HAP-1 (cell line): ENCODE results near the gene ZNF771.

Source experiments
- DNase-seq, 2 experiments: peaks; one replicate each; pipeline ENCODE4 v3.0.0-alpha.2; 2016 to 2020; ENCODE audit warnings: low spot score in 2 of 2
- H3K27me3 ChIP-seq: fragments of 250-450 bp; sonication (Bioruptor Pico); 2 replicates; pipeline ENCODE4 v1.5.1; 2020; ENCODE audit warnings: low read depth, mild to moderate bottlenecking, moderate library complexity
- H3K36me3 ChIP-seq: fragments of 250-450 bp; sonication (Bioruptor Pico); replicated peaks from 2 replicates; pipeline ENCODE4 v1.5.1; 2020; ENCODE audit warnings: mild to moderate bottlenecking
- H3K4me1 ChIP-seq: fragments of 250-450 bp; sonication (Bioruptor Pico); 2 replicates; pipeline ENCODE4 v1.5.1; 2020; ENCODE audit warnings: mild to moderate bottlenecking
- H3K4me3 ChIP-seq: fragments of 250-450 bp; sonication (Bioruptor Pico); 2 replicates; pipeline ENCODE4 v1.5.1; 2020; ENCODE audit warnings: mild to moderate bottlenecking, moderate library complexity
- H3K9me3 ChIP-seq: fragments of 250-450 bp; sonication (Bioruptor Pico); 2 replicates; pipeline ENCODE4 v1.5.1; 2020; ENCODE audit warnings: mild to moderate bottlenecking, moderate library complexity
- in situ Hi-C: fragments of 300-500 bp; cut with MboI; formaldehyde crosslinking; loops from 3 replicates; pipeline ENCODE4 v1.14.3; 2020; ENCODE audit warnings: low sequenced_read_pairs, inconsistent platforms, mixed read lengths

ZNF771 gene

DNA sequence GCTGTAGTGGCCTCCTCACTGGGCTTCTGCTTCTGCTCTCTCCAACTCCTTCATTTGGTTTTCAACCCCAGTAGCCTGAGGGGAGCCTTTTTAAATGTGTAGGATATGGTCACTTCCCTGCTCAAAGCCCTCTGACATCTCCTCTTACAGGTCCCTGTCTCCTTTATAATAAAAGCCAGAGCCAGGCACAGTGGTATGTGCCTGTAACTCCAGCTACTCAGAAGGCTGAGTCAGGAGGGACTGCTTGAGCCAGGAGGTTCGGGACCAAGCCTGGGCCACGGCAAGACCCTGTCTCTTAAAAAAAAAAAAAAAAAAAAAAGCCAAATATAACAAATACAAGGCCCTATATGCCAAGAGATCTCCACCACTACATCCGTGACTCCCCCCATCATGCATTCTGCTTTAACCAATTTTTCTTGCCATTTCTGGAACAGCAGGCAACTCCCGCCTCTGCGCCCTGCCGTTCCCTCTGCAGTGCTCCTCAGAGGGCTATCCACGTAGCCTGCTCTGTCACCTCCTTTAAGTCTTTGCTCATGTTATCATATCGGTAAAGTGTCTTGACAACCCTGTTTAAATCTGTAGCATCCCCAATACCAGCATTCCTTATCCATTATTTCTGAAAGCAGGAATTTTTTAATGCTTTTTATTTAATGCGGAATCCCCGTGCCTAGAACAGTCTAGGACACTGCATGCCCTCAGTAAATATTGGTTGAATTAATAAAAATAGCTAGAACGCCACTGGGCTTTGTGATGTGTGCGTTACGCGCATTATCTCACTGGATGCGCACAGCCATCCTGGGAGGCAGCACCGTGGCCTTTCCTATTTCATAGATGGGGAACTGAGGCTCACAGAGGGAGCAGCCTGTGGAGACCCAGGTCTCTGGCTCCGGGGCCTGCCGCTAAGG, 9.5 kb downstream of the ZNF771 start:
- Histone ChIP-seq H3K27me3 (no peaks in the 10 kb centered on the region), H3K4me3 (peak overlapping the region; percentile 38), H3K36me3 (peaks cover 43% of the 10 kb centered on the region), H3K9me3 (no peaks in the 10 kb centered on the region), H3K4me1 (peaks cover 13% of the 10 kb centered on the region)
- in situ Hi-C loops, result no loop called here
- peak in 1 of 2 experiments; percentile 30 for DNase-seq

- Histone ChIP-seq H3K4me1 (peaks cover 13% of the 10 kb centered on the region), H3K9me3 (no peaks in the 10 kb centered on the region), H3K4me3 (peak overlapping the region; percentile 38), H3K36me3 (peaks cover 47% of the 10 kb centered on the region), H3K27me3 (no peaks in the 10 kb centered on the region)
- DNase-seq, result peak; percentile 90 to 91
- in situ Hi-C loops, result no loop called here
Observed at GRCh38 chr16:30417529-30418349, 10.3 kb downstream of the ZNF771 start.

- peaks cover 47% of the 10 kb centered on the region for H3K36me3 ChIP-seq
- peak overlapping the region; percentile 38 for H3K4me3 ChIP-seq
- DNase-seq, result peak in 1 of 2 experiments; percentile 56
- H3K27me3 ChIP-seq, result no peaks in the 10 kb centered on the region
- H3K4me1 ChIP-seq, result peaks cover 13% of the 10 kb centered on the region
- H3K9me3 ChIP-seq, result no peaks in the 10 kb centered on the region
- in situ Hi-C loops, result no loop called here
Observed at GRCh38 chr16:30418350-30419181, 11.2 kb downstream of the ZNF771 start.

GRCh38 chr16:30421010-30421409, 13.6 kb downstream of the ZNF771 start:
- Histone ChIP-seq H3K4me3 (no peak overlapping the region), H3K27me3 (no peaks in the 10 kb centered on the region), H3K9me3 (no peaks in the 10 kb centered on the region), H3K36me3 (peaks cover 64% of the 10 kb centered on the region), H3K4me1 (peaks cover 13% of the 10 kb centered on the region)
- DNase-seq, result no peak
- in situ Hi-C loops, result no loop called here

DNA sequence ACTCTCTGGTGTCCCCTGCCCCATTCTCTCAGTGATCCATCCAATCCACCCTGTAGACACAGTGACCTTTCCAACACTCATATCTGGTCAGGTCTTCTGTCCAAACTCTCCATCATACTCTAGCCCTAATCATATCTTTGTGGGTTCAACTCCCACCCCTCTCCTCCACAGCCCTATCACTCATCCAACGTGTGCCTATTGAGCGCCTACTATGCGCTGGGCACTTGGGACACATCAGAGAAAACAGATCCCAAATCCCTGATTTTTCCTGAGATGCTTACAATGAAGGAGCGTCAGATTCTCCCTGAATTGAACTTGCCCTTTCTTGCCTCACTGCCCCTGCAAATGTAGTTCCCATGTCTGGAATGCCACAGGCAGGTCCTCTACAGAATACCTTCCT, 20.6 kb downstream of the ZNF771 start:
- in situ Hi-C loops, result no loop called here
- Histone ChIP-seq H3K4me3 (no peak overlapping the region), H3K4me1 (peaks cover 5% of the 10 kb centered on the region)

GRCh38 chr16:30429418-30429677, 21.9 kb downstream of the ZNF771 start:
- Histone ChIP-seq H3K36me3 (peaks cover 32% of the 10 kb centered on the region), H3K4me3 (peak overlapping the region; percentile 77), H3K4me1 (peaks cover 5% of the 10 kb centered on the region), H3K27me3 (no peaks in the 10 kb centered on the region), H3K9me3 (no peaks in the 10 kb centered on the region)
- in situ Hi-C loops, result no loop called here
- no peak for DNase-seq

More for the DNA sequence above, 20.6 kb downstream of the ZNF771 start:
- no peaks in the 10 kb centered on the region for H3K27me3 ChIP-seq
- H3K36me3 ChIP-seq, result peaks cover 45% of the 10 kb centered on the region
- H3K9me3 ChIP-seq, result no peaks in the 10 kb centered on the region
- DNase-seq, result no peak

DNA sequence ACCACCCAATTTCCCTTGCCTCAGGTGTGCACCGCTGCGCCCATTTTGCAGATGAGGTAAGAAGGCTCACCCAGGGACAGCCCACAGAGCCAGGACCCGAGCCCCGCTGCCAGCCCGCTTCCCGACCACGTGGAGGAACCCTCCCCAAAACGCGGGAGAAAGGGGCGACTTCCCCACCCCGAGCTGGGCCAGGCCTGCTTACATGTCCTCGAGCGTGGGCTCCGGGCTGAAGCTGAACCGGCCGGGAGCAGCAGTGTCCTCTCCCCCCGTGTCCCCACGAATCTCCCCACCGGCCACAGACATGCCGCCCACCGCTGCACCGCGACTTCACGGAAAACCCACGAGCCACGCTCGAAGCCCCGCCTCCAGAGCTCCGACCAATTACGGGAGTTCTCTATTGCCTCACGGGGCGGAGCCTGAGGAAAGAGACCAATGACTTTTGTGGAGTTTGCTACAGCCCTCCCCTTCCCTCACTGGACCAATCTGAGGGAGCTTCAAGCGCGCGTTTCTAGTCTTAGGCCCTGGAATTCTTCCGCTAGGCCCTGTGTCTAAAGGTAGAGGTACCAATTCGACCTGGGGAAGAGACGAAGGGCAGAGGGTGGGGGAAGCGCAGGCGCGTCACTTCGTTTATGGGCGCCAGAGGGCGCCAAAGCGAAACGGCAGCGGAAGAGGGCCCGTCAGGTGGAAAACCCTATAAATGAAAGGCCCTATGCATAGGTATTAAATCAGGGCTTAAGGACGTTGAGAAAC, 22.4 kb downstream of the ZNF771 start, which contains the start of gene DCTPP1:
TSS of gene DCTPP1 (minus strand) at position 353 of the 750 bp plus-strand sequence. CDS start at position 303, 50 bp downstream.
- peaks cover 27% of the 10 kb centered on the region for H3K36me3 ChIP-seq
- in situ Hi-C loops, result loop anchor here (10.0 kb wide), 4 partner anchors 55 to 265 kb away; partner anchors contain the start of genes SRCAP, ZNF688 and ZNF768
- peaks cover 5% of the 10 kb centered on the region for H3K4me1 ChIP-seq
- H3K9me3 ChIP-seq, result no peaks in the 10 kb centered on the region
- peak; percentile 99 to 100 for DNase-seq
- no peaks in the 10 kb centered on the region for H3K27me3 ChIP-seq
- H3K4me3 ChIP-seq, result peak within 1 kb of the TSS; percentile 77

DNA sequence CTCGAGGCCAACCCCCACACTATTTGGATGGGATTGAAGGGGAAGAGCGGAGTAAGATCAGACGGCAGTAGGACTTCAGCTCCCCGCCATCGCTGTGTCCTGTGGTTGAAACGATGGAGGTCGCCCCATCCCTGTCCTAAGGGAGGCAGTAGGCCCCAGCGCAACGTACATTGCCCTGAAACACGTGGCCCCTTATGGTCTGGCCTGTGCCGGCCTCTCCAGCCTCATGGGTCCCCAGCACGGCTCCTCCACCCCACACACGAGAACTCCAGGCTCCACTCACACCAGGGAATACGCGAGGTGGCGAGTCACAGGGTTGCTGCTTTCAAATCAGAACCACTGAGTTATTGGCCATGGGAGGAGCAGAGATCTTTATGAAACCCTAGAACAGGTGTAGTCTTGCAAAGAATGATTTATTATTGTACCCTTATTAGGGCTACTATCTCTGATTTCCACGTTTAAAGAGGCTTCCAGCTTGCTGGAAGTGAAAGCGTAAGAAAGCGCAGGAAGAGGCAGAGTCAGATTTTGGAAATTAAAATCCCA, 23.1 kb downstream of the ZNF771 start:
- in situ Hi-C loops, result loop anchor here (10.0 kb wide), 4 partner anchors 54 to 264 kb away; partner anchors contain the start of genes SRCAP, ZNF688 and ZNF768
- H3K36me3 ChIP-seq, result peaks cover 21% of the 10 kb centered on the region
- no peaks in the 10 kb centered on the region for H3K9me3 ChIP-seq
- H3K4me3 ChIP-seq, result peak overlapping the region; percentile 77; the same call in 1 of the 2 replicates
- no peak for DNase-seq
- H3K27me3 ChIP-seq, result no peaks in the 10 kb centered on the region
- H3K4me1 ChIP-seq, result peaks cover 5% of the 10 kb centered on the region

GRCh38 chr16:30434852-30435251, 27.4 kb downstream of the ZNF771 start:
- Histone ChIP-seq H3K27me3 (no peaks in the 10 kb centered on the region), H3K4me3 (no peak overlapping the region), H3K9me3 (no peaks in the 10 kb centered on the region), H3K4me1 (peaks cover 5% of the 10 kb centered on the region), H3K36me3 (no peaks in the 10 kb centered on the region)
- in situ Hi-C loops, result loop anchor here (10.0 kb wide), 4 partner anchors 50 to 260 kb away; partner anchors contain the start of genes SRCAP, ZNF688 and ZNF768
- no peak for DNase-seq

GRCh38 chr16:30437511-30438046, 30.2 kb downstream of the ZNF771 start:
- Histone ChIP-seq H3K27me3 (no peaks in the 10 kb centered on the region), H3K9me3 (no peaks in the 10 kb centered on the region), H3K4me3 (no peak overlapping the region), H3K36me3 (no peaks in the 10 kb centered on the region), H3K4me1 (no peaks in the 10 kb centered on the region)
- no peak for DNase-seq
- in situ Hi-C loops, result loop anchor here (10.0 kb wide), 4 partner anchors 47 to 257 kb away; partner anchors contain the start of genes SRCAP, ZNF688 and ZNF768

DNA sequence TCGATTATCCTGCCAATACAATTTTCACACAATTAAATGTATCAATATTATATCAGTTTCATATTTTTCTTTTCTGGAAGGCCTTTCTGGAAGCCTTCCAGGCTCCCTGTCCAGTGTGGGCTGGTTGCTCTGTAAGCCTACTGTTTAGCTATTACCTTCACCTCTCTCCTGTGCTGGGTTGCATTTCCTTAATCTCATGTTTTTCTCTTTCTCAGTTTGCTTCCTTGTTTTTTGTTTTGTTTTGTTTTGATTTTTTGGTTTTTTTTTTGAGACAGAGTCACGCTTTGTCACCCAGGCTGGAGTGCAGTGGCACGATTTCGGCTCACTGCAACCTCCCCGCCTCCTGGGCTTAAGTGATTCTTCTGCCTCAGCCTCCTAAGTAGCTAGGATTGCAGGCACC, 31.4 kb downstream of the ZNF771 start:
- Histone ChIP-seq H3K9me3 (0 out of 2 replicates have a peak, but pooled peaks cover 2% of the 10 kb centered on the region), H3K36me3 (peaks cover 8% of the 10 kb centered on the region), H3K4me3 (no peak overlapping the region), H3K27me3 (no peaks in the 10 kb centered on the region), H3K4me1 (no peaks in the 10 kb centered on the region)
- no peak for DNase-seq
- in situ Hi-C loops, result loop anchor here (10.0 kb wide), 4 partner anchors 46 to 256 kb away; partner anchors contain the start of genes SRCAP, ZNF688 and ZNF768
